Measurements from ENCODE around the gene UGCG.

DNA sequence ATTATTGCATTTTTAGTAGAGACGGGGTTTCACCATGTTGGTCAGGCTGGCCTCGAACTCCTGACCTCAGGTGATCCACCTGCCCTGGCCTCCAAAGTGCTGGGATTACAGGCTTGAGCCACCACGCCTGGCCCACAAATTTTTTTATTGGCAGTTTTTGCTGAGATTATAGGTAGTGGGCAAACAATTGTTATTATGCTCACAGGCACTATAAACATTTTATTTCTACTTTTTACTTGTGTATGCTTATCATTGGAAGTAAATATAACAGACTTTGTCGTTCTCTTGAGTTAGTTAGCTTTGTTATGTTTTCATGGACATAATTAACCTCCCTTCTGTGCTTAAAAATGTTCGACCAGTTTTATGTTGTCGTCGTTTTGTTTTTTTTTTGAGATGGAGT is 23.9 kb downstream of the UGCG start:
- TF ChIP-seq, protein P1, sequence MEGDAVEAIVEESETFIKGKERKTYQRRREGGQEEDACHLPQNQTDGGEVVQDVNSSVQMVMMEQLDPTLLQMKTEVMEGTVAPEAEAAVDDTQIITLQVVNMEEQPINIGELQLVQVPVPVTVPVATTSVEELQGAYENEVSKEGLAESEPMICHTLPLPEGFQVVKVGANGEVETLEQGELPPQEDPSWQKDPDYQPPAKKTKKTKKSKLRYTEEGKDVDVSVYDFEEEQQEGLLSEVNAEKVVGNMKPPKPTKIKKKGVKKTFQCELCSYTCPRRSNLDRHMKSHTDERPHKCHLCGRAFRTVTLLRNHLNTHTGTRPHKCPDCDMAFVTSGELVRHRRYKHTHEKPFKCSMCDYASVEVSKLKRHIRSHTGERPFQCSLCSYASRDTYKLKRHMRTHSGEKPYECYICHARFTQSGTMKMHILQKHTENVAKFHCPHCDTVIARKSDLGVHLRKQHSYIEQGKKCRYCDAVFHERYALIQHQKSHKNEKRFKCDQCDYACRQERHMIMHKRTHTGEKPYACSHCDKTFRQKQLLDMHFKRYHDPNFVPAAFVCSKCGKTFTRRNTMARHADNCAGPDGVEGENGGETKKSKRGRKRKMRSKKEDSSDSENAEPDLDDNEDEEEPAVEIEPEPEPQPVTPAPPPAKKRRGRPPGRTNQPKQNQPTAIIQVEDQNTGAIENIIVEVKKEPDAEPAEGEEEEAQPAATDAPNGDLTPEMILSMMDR (IDR thresholded peaks at IDR 0.05) = no peak
- no peak for TF ChIP-seq POLR2AphosphoS5 (IDR thresholded peaks at IDR 0.05; ENCODE audit: low read depth, low read length)
